ENCODE data around the gene SLC22A4.
A peak's percentile ranks its signal among the peaks of the same experiment; 100 is the strongest.

Gene SLC22A4

GRCh38 chr5:132293992-132294727 lies at the start of gene SLC22A4:
Gene SLC22A4, plus strand, starts transcription at chr5:132294394. Its CDS starts 223 bp downstream, at chr5:132294617.
- Mint-ChIP-seq H3K27ac (no peak within 1 kb of the TSS), H3K4me1 (peaks cover 17% of the 10 kb centered on the region)

GRCh38 chr5:132245593-132245992 lies 48.6 kb upstream of the SLC22A4 start:
- peaks cover 14% of the 10 kb centered on the region for H3K9me3 Mint-ChIP-seq
- no peaks in the 10 kb centered on the region for H3K4me1 Mint-ChIP-seq
- no peaks in the 10 kb centered on the region for H3K36me3 Mint-ChIP-seq
- no peak for DNase-seq
- CTCF ChIA-PET: interaction anchor here (3.6 kb wide), 1 partner anchor 7 kb away, joined by 19 read pairs; no protein-coding TSS in a partner anchor
- H3K4me3 Mint-ChIP-seq: no peak overlapping the region
- peaks cover 42% of the 10 kb centered on the region for H3K27me3 Mint-ChIP-seq
- no peak overlapping the region for H3K27ac Mint-ChIP-seq

More at GRCh38 chr5:132293992-132294727, at the start of gene SLC22A4:
- CTCF ChIA-PET: interaction anchor here (0.9 to 1.2 kb wide), 3 partner anchors 22 to 85 kb away, joined by 4 to 6 read pairs (median 5); no protein-coding TSS in a partner anchor
- DNase-seq: peak; percentile 71
- Mint-ChIP-seq H3K9me3 (no peaks in the 10 kb centered on the region), H3K36me3 (no peaks in the 10 kb centered on the region), H3K4me3 (peak within 1 kb of the TSS; percentile 83), H3K27me3 (peaks cover 63% of the 10 kb centered on the region)

GRCh38 chr5:132246806-132247205 lies 47.4 kb upstream of the SLC22A4 start:
- no peaks in the 10 kb centered on the region for H3K36me3 Mint-ChIP-seq
- H3K27ac Mint-ChIP-seq: no peak overlapping the region
- H3K9me3 Mint-ChIP-seq: peaks cover 14% of the 10 kb centered on the region
- no peak overlapping the region for H3K4me3 Mint-ChIP-seq
- DNase-seq: no peak
- CTCF ChIA-PET: interaction anchor here (0.8 to 3.6 kb wide), 2 partner anchors 9 to 11 kb away, joined by 3 to 19 read pairs; no protein-coding TSS in a partner anchor
- no peaks in the 10 kb centered on the region for H3K4me1 Mint-ChIP-seq
- H3K27me3 Mint-ChIP-seq: peaks cover 51% of the 10 kb centered on the region

GRCh38 chr5:132250547-132250946 lies 43.6 kb upstream of the SLC22A4 start:
- Mint-ChIP-seq H3K9me3 (peaks cover 6% of the 10 kb centered on the region), H3K4me1 (no peaks in the 10 kb centered on the region), H3K27ac (no peak overlapping the region), H3K4me3 (no peak overlapping the region), H3K36me3 (no peaks in the 10 kb centered on the region), H3K27me3 (peaks cover 41% of the 10 kb centered on the region)
- DNase-seq: no peak
- CTCF ChIA-PET: interaction anchor here (1.0 to 2.8 kb wide), 3 partner anchors 10 to 21 kb away, joined by 3 to 21 read pairs (median 3); no protein-coding TSS in a partner anchor

GRCh38 chr5:132251220-132251725 lies 42.9 kb upstream of the SLC22A4 start:
- CTCF ChIA-PET: interaction anchor here (1.3 to 2.8 kb wide), 2 partner anchors 13 to 21 kb away, joined by 3 to 21 read pairs; no protein-coding TSS in a partner anchor
- no peak overlapping the region for H3K4me3 Mint-ChIP-seq
- H3K36me3 Mint-ChIP-seq: no peaks in the 10 kb centered on the region
- no peak for DNase-seq
- no peak overlapping the region for H3K27ac Mint-ChIP-seq
- H3K27me3 Mint-ChIP-seq: peaks cover 41% of the 10 kb centered on the region
- peaks cover 6% of the 10 kb centered on the region for H3K9me3 Mint-ChIP-seq
- no peaks in the 10 kb centered on the region for H3K4me1 Mint-ChIP-seq

- peaks cover 50% of the 10 kb centered on the region for H3K27me3 Mint-ChIP-seq
- no peaks in the 10 kb centered on the region for H3K36me3 Mint-ChIP-seq
- H3K4me1 Mint-ChIP-seq: no peaks in the 10 kb centered on the region
- DNase-seq: no peak
- no peak overlapping the region for H3K4me3 Mint-ChIP-seq
- no peak overlapping the region for H3K27ac Mint-ChIP-seq
- CTCF ChIA-PET: interaction anchor here (0.6 kb wide), 1 partner anchor 39 kb away, joined by 3 read pairs; no protein-coding TSS in a partner anchor
- H3K9me3 Mint-ChIP-seq: no peaks in the 10 kb centered on the region
Measured at GRCh38 chr5:132253008-132253441, 41.2 kb upstream of the SLC22A4 start.

GRCh38 chr5:132253452-132254320 lies 40.5 kb upstream of the SLC22A4 start:
- Mint-ChIP-seq H3K4me1 (no peaks in the 10 kb centered on the region), H3K9me3 (no peaks in the 10 kb centered on the region), H3K27ac (no peak overlapping the region), H3K4me3 (no peak overlapping the region), H3K36me3 (no peaks in the 10 kb centered on the region), H3K27me3 (peaks cover 55% of the 10 kb centered on the region)
- CTCF ChIA-PET: interaction anchor here (0.6 to 0.9 kb wide), 2 partner anchors 15 to 38 kb away, joined by 3 to 4 read pairs; no protein-coding TSS in a partner anchor
- no peak for DNase-seq

GRCh38 chr5:132254321-132254977 lies 39.7 kb upstream of the SLC22A4 start:
- Mint-ChIP-seq H3K27ac (no peak overlapping the region), H3K4me3 (no peak overlapping the region), H3K4me1 (no peaks in the 10 kb centered on the region), H3K27me3 (peaks cover 63% of the 10 kb centered on the region), H3K36me3 (no peaks in the 10 kb centered on the region), H3K9me3 (no peaks in the 10 kb centered on the region)
- CTCF ChIA-PET: interaction anchor here (0.9 kb wide), 1 partner anchor 16 kb away, joined by 4 read pairs; no protein-coding TSS in a partner anchor
- DNase-seq: no peak

GRCh38 chr5:132256086-132256782 lies 38.0 kb upstream of the SLC22A4 start:
- Mint-ChIP-seq H3K36me3 (no peaks in the 10 kb centered on the region), H3K27me3 (peaks cover 66% of the 10 kb centered on the region), H3K27ac (no peak overlapping the region), H3K9me3 (no peaks in the 10 kb centered on the region), H3K4me1 (no peaks in the 10 kb centered on the region), H3K4me3 (no peak overlapping the region)
- CTCF ChIA-PET: interaction anchor here (1.0 to 2.6 kb wide), 3 partner anchors 16 to 111 kb away, joined by 3 to 6 read pairs (median 5); no protein-coding TSS in a partner anchor
- no peak for DNase-seq

- H3K27me3 Mint-ChIP-seq: peaks cover 64% of the 10 kb centered on the region
- no peaks in the 10 kb centered on the region for H3K9me3 Mint-ChIP-seq
- no peak overlapping the region for H3K4me3 Mint-ChIP-seq
- H3K27ac Mint-ChIP-seq: no peak overlapping the region
- CTCF ChIA-PET: interaction anchor here (2.6 kb wide), 1 partner anchor 15 kb away, joined by 5 read pairs; no protein-coding TSS in a partner anchor
- DNase-seq: no peak
- no peaks in the 10 kb centered on the region for H3K36me3 Mint-ChIP-seq
- H3K4me1 Mint-ChIP-seq: no peaks in the 10 kb centered on the region
Measured at GRCh38 chr5:132256783-132257130, 37.4 kb upstream of the SLC22A4 start.

- peaks cover 64% of the 10 kb centered on the region for H3K27me3 Mint-ChIP-seq
- no peaks in the 10 kb centered on the region for H3K36me3 Mint-ChIP-seq
- H3K27ac Mint-ChIP-seq: no peak within 1 kb of the TSS
- CTCF ChIA-PET: interaction anchor here (1.3 to 2.6 kb wide), 2 partner anchors 15 to 51 kb away, joined by 3 to 5 read pairs; no protein-coding TSS in a partner anchor
- no peak for DNase-seq
- no peaks in the 10 kb centered on the region for H3K9me3 Mint-ChIP-seq
- H3K4me1 Mint-ChIP-seq: no peaks in the 10 kb centered on the region
- H3K4me3 Mint-ChIP-seq: no peak within 1 kb of the TSS
Measured at GRCh38 chr5:132257131-132258101, 36.8 kb upstream of the SLC22A4 start, which contains the start of gene PDLIM4. Gene PDLIM4, plus strand, starts transcription at chr5:132257696. Its CDS starts 39 bp downstream, at chr5:132257735.
